Measurements from ENCODE around the gene TSSC4. TPM values are rescaled to one million over a fixed set of nuclear protein-coding genes. Genes with fewer than 3 reads are reported as not detected.

The TSSC4 gene
- total RNA-seq, 1 donor = 29.7 TPM

- no peaks in the 10 kb centered on the region for H3K9me3 ChIP-seq (ENCODE audit: low read depth, low read length)
- no peak overlapping the region for H3K4me3 ChIP-seq (ENCODE audit: low read length)
- H3K27me3 ChIP-seq (ENCODE audit: insufficient read depth, low read length) = no peaks in the 10 kb centered on the region
- no peaks in the 10 kb centered on the region for H3K4me1 ChIP-seq (ENCODE audit: insufficient read depth, low read length)
Observed at GRCh38 chr11:2365571-2366210, 34.9 kb upstream of the TSSC4 start.

- H3K4me1 ChIP-seq (ENCODE audit: insufficient read depth, low read length) = no peaks in the 10 kb centered on the region
- H3K27me3 ChIP-seq (ENCODE audit: insufficient read depth, low read length) = no peaks in the 10 kb centered on the region
- no peak overlapping the region for H3K4me3 ChIP-seq (ENCODE audit: low read length)
- H3K9me3 ChIP-seq (ENCODE audit: low read depth, low read length) = no peaks in the 10 kb centered on the region
Observed at GRCh38 chr11:2366276-2366675, 34.3 kb upstream of the TSSC4 start.

GRCh38 chr11:2366733-2367132 is 33.8 kb upstream of the TSSC4 start:
- no peaks in the 10 kb centered on the region for H3K27me3 ChIP-seq (ENCODE audit: insufficient read depth, low read length)
- H3K4me1 ChIP-seq (ENCODE audit: insufficient read depth, low read length) = no peaks in the 10 kb centered on the region
- no peaks in the 10 kb centered on the region for H3K9me3 ChIP-seq (ENCODE audit: low read depth, low read length)
- no peak overlapping the region for H3K4me3 ChIP-seq (ENCODE audit: low read length)

- no peaks in the 10 kb centered on the region for H3K4me1 ChIP-seq (ENCODE audit: insufficient read depth, low read length)
- H3K27me3 ChIP-seq (ENCODE audit: insufficient read depth, low read length) = no peaks in the 10 kb centered on the region
- H3K9me3 ChIP-seq (ENCODE audit: low read depth, low read length) = no peaks in the 10 kb centered on the region
- no peak overlapping the region for H3K4me3 ChIP-seq (ENCODE audit: low read length)
Observed at GRCh38 chr11:2367266-2368160, 33.0 kb upstream of the TSSC4 start.

- H3K4me3 ChIP-seq (ENCODE audit: low read length) = no peak overlapping the region
- no peaks in the 10 kb centered on the region for H3K27me3 ChIP-seq (ENCODE audit: insufficient read depth, low read length)
- H3K9me3 ChIP-seq (ENCODE audit: low read depth, low read length) = no peaks in the 10 kb centered on the region
- no peaks in the 10 kb centered on the region for H3K4me1 ChIP-seq (ENCODE audit: insufficient read depth, low read length)
Observed at GRCh38 chr11:2368178-2368850, 32.2 kb upstream of the TSSC4 start.

- Histone ChIP-seq H3K9me3 (ENCODE audit: low read depth, low read length) (no peaks in the 10 kb centered on the region), H3K4me3 (ENCODE audit: low read length) (no peak overlapping the region), H3K27me3 (ENCODE audit: insufficient read depth, low read length) (no peaks in the 10 kb centered on the region), H3K4me1 (ENCODE audit: insufficient read depth, low read length) (no peaks in the 10 kb centered on the region)
Observed at GRCh38 chr11:2368851-2369180, 31.7 kb upstream of the TSSC4 start.

GRCh38 chr11:2369320-2369719 is 31.2 kb upstream of the TSSC4 start:
- Histone ChIP-seq H3K9me3 (ENCODE audit: low read depth, low read length) (no peaks in the 10 kb centered on the region), H3K27me3 (ENCODE audit: insufficient read depth, low read length) (no peaks in the 10 kb centered on the region), H3K4me3 (ENCODE audit: low read length) (no peak overlapping the region), H3K4me1 (ENCODE audit: insufficient read depth, low read length) (no peaks in the 10 kb centered on the region)

- no peak overlapping the region for H3K4me3 ChIP-seq (ENCODE audit: low read length)
- no peaks in the 10 kb centered on the region for H3K27me3 ChIP-seq (ENCODE audit: insufficient read depth, low read length)
- no peaks in the 10 kb centered on the region for H3K9me3 ChIP-seq (ENCODE audit: low read depth, low read length)
- no peaks in the 10 kb centered on the region for H3K4me1 ChIP-seq (ENCODE audit: insufficient read depth, low read length)
Observed at GRCh38 chr11:2369896-2370295, 30.7 kb upstream of the TSSC4 start.

- no peaks in the 10 kb centered on the region for H3K27me3 ChIP-seq (ENCODE audit: insufficient read depth, low read length)
- H3K9me3 ChIP-seq (ENCODE audit: low read depth, low read length) = no peaks in the 10 kb centered on the region
- peaks cover 18% of the 10 kb centered on the region for H3K4me1 ChIP-seq (ENCODE audit: insufficient read depth, low read length)
- no peak overlapping the region for H3K4me3 ChIP-seq (ENCODE audit: low read length)
Observed at GRCh38 chr11:2374456-2375201, 25.9 kb upstream of the TSSC4 start.

GRCh38 chr11:2375341-2375853 is 25.2 kb upstream of the TSSC4 start:
- H3K9me3 ChIP-seq (ENCODE audit: low read depth, low read length) = no peaks in the 10 kb centered on the region
- H3K4me1 ChIP-seq (ENCODE audit: insufficient read depth, low read length) = peaks cover 25% of the 10 kb centered on the region
- H3K27me3 ChIP-seq (ENCODE audit: insufficient read depth, low read length) = no peaks in the 10 kb centered on the region
- no peak overlapping the region for H3K4me3 ChIP-seq (ENCODE audit: low read length)

GRCh38 chr11:2375964-2376551 is 24.5 kb upstream of the TSSC4 start:
- Histone ChIP-seq H3K9me3 (ENCODE audit: low read depth, low read length) (no peaks in the 10 kb centered on the region), H3K4me3 (ENCODE audit: low read length) (no peak overlapping the region), H3K4me1 (ENCODE audit: insufficient read depth, low read length) (peaks cover 32% of the 10 kb centered on the region), H3K27me3 (ENCODE audit: insufficient read depth, low read length) (no peaks in the 10 kb centered on the region)

GRCh38 chr11:2376751-2377451 is 23.6 kb upstream of the TSSC4 start, which contains the start of gene CD81:
TSS of gene CD81 (plus strand) at chr11:2377310. CDS start at chr11:2377550, 240 bp downstream.
- peak within 1 kb of the TSS; percentile 52 for H3K4me3 ChIP-seq (ENCODE audit: low read length)
- H3K4me1 ChIP-seq (ENCODE audit: insufficient read depth, low read length) = peaks cover 40% of the 10 kb centered on the region
- H3K27me3 ChIP-seq (ENCODE audit: insufficient read depth, low read length) = no peaks in the 10 kb centered on the region
- H3K9me3 ChIP-seq (ENCODE audit: low read depth, low read length) = no peaks in the 10 kb centered on the region

- H3K4me1 ChIP-seq (ENCODE audit: insufficient read depth, low read length) = peaks cover 49% of the 10 kb centered on the region
Observed at GRCh38 chr11:2377511-2378443, 22.8 kb upstream of the TSSC4 start.

More at GRCh38 chr11:2377511-2378443, 22.8 kb upstream of the TSSC4 start:
- Histone ChIP-seq H3K9me3 (ENCODE audit: low read depth, low read length) (no peaks in the 10 kb centered on the region), H3K4me3 (ENCODE audit: low read length) (peak overlapping the region; percentile 52), H3K27me3 (ENCODE audit: insufficient read depth, low read length) (no peaks in the 10 kb centered on the region)

All from mononuclear cell (primary cell).